Measurements from ENCODE around the gene FADS3.
A peak's percentile ranks its signal among the peaks of the same experiment; 100 is the strongest.

The FADS3 gene

DNA sequence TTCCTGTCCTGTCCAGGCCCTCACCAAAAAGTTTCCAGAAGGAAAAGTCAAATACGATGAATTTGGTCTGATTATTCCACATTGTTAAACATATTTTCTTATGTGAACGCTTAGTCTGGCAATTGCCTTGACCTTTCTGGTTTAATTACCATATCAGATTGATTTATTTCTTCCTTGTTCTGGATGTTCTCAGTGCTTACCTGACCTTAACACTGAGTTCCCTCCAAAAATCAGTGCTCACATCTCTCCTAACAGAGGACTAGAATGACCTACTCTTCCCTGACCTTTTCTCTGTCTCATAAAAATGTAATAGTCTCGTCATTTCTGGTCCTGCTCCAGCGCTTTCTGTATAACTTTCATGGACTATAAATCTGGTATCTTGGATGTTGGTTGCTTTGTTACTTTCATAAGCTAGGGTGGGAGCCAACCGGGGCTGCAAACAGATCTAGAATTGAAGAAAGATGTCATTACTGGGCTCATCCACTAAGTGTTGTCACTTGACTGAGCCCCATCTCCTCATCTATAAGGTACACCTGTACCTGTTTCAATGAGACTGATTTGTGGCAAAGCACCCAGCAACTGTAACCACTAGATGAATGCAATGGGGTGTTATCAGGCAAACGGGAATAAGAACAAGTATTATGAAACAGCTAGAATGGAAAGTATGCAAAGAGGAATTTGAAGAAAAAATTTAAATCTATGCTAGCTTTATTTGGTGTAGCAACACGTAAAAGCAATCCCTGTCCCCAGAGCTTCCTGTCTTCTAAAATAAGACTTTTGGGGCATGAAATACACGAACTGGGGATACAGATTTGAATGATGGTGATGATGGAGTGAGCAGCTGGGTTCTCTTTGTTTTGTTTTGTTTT is 60.9 kb downstream of the FADS3 start:
- TF ChIP-seq, protein P1, sequence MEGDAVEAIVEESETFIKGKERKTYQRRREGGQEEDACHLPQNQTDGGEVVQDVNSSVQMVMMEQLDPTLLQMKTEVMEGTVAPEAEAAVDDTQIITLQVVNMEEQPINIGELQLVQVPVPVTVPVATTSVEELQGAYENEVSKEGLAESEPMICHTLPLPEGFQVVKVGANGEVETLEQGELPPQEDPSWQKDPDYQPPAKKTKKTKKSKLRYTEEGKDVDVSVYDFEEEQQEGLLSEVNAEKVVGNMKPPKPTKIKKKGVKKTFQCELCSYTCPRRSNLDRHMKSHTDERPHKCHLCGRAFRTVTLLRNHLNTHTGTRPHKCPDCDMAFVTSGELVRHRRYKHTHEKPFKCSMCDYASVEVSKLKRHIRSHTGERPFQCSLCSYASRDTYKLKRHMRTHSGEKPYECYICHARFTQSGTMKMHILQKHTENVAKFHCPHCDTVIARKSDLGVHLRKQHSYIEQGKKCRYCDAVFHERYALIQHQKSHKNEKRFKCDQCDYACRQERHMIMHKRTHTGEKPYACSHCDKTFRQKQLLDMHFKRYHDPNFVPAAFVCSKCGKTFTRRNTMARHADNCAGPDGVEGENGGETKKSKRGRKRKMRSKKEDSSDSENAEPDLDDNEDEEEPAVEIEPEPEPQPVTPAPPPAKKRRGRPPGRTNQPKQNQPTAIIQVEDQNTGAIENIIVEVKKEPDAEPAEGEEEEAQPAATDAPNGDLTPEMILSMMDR (IDR thresholded peaks at IDR 0.05; ENCODE audit: extremely low read depth, missing control alignments) = no peak
- DNase-seq (ENCODE audit: low spot score) = no peak

DNA sequence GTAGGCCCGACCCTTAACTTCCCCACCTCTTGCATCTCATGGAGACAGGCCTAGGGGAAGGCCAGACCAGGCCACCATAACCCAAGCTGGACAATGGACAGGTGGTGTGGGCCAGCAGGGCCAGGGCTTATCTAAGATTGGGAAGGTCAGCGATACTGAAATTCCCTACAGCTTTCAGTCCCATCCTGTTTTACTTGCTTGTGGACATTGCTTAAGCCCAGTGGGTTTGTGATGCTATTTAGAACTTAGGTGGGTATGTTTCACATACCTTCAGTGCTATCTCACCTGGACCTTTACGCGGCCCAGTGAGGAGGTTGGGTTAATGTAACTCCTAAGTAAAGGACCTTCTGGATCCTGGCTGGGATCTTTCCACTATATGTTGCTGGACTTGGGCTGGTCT is 61.5 kb downstream of the FADS3 start:
- TF ChIP-seq, protein P1 (IDR thresholded peaks at IDR 0.05; ENCODE audit: extremely low read depth, missing control alignments) = no peak
- no peak for DNase-seq (ENCODE audit: low spot score)

DNA sequence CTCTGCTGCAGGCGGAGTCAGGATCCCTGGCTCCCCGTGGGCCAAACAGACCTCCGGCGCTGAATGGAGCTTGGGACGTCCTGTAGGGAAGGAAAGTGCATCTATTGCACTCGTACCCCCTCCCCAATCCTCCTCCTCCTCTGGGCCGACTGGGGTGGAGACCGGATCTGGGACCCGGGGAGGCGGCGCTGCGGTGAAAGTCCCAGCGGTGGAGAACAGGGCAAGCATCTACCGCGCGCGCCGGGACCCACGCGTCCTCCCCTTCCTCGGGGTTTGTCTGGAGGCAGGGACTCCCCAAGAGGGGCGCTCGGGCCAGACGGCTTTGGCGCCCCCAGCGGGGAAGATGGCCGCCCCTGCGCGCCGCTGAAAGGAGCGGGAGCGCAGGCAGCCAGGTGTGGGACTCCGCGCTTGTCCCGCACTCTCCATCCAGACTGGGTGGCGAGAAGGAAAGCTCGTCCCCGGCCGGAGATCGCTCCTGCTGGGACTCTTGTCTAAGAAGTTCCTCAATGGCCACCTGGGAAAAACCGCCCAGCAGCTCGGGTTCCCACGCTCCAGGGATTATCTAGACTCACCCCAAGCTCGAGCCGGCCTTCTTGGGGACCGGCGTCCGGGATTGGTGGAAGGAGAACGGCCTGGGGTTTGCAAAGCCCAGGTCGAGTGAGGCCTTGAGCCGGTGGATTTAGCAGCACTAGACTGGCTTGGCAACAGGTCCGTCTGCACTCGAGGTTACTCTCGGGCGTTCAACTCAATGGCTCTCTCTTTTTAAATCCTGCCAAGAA is 62.5 kb downstream of the FADS3 start:
- peak; percentile 79 for DNase-seq (ENCODE audit: low spot score)
- TF ChIP-seq, protein P1 (IDR thresholded peaks at IDR 0.05; ENCODE audit: extremely low read depth, missing control alignments) = peak; percentile 73

DNA sequence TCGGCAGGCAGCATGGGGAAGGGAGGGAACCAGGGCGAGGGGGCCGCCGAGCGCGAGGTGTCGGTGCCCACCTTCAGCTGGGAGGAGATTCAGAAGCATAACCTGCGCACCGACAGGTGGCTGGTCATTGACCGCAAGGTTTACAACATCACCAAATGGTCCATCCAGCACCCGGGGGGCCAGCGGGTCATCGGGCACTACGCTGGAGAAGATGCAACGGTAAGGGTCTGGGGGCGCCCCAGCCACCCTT is 63.0 kb downstream of the FADS3 start:
- TF ChIP-seq, protein P1 (IDR thresholded peaks at IDR 0.05; ENCODE audit: extremely low read depth, missing control alignments) = no peak
- DNase-seq (ENCODE audit: low spot score) = no peak

DNA sequence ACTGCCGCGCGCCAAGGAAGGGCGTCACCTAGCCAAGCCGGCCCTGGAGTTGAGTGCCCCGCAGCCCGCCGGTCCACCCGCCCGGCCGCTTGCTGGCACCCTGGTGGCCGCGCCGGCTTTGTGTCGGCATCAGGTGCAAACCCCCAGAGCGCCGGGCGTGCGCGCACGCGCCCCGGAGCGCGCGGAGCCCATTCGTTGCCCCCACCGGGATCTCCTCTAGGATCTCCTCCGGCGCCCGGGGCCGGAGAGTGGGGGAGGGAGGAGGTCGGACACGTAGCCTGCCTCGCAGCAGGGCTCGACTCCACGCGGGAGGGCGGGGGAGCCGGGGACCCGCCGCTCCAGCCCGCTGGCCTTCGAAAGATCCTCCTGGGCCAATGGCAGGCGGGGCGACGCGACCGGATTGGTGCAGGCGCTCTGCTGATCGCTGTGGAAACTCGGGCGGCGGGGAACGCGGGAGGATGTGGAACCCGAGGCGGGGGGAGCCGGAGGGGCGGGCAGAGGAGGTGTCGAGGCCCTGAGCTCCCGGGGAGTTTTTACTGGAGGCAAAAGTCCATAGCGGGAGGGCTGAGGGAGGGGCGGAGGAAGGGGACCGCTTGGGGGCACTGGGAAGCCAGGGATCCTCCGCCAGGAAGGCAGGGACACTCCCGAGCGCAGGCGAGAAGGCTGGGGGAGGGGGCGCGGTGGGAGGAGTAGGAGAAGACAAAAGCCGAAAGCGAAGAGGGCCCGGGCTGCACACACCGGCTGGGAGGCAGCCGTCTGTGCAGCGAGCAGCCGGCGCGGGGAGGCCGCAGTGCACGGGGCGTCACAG is 63.6 kb downstream of the FADS3 start, which contains the start of gene FADS2:
Gene FADS2, plus strand, starts transcription at position 730 of the 808 bp plus-strand sequence. CDS start 91 bp downstream, outside the sequence.
- TF ChIP-seq, protein P1 (IDR thresholded peaks at IDR 0.05; ENCODE audit: extremely low read depth, missing control alignments) = no peak
- DNase-seq (ENCODE audit: low spot score) = peak; percentile 95

DNA sequence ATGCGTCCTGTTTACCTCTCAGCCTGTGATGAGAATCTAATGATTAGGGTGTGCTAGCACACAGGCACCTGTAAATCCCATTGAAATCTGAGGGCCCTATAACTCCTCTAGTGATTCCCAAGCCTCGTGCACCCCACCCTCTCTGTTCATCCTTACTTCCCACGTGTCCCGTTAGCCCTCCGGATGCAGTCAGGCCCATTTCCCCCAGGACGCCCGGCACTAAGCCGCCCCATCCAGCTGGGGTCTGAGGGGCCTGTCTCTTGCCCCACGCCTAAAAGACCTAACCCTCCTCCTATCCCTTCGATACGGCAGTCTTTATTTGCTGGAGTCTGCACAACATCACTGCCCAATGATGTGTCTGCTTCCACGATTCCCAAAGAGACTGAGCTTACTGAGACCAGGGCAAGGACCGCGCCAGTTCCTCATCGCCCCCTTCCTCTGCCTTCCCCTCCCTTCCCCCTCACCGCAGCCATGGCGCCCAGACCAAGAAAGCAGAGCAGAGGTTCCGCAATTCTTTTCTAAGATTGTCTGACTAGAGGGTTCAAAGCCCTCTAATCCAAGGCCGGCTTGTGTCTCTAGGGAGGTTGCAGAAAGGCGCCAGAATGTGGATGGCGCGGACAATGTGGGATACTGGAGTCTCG is 64.3 kb downstream of the FADS3 start:
- TF ChIP-seq, protein P1 (IDR thresholded peaks at IDR 0.05; ENCODE audit: extremely low read depth, missing control alignments) = no peak
- DNase-seq (ENCODE audit: low spot score) = peak; percentile 45
